Stimulated activated memory B cell treated with anti-CD40 and anti-IgM and Interleukin-4, amounts not matched to agents 10 μg/mL and 1 μg/mL and 100 μg/mL, for 72 hours (primary cell): ENCODE data around the gene THOC2.
"Not testable (repeated sequence)": the region's sequence is repeated elsewhere in the genome, so short reads cannot be mapped to it uniquely, and the experiment has no call there.

Source experiments
- ATAC-seq: fragments of 150-1000 bp; cut with Tn5 transposase; 2 replicates; pipeline ENCODE4 v1.10.0; 2021
- H3K27ac Mint-ChIP-seq: one replicate; pipeline ENCODE4 v1.8.0; 2022; ENCODE audit warnings: mild to moderate bottlenecking, mixed read lengths
- H3K27me3 Mint-ChIP-seq: one replicate; pipeline ENCODE4 v1.8.0; 2022; ENCODE audit warnings: mixed read lengths
- H3K36me3 Mint-ChIP-seq: one replicate; pipeline ENCODE4 v1.8.0; 2022; ENCODE audit warnings: mixed read lengths
- H3K4me1 Mint-ChIP-seq: one replicate; pipeline ENCODE4 v1.8.0; 2022; ENCODE audit warnings: mixed read lengths
- H3K4me3 Mint-ChIP-seq: one replicate; pipeline ENCODE4 v1.8.0; 2022; ENCODE audit warnings: mild to moderate bottlenecking, moderate library complexity, mixed read lengths
- H3K9me3 Mint-ChIP-seq: one replicate; pipeline ENCODE4 v1.8.0; 2022; ENCODE audit warnings: mixed read lengths

Gene THOC2

GRCh38 chrX:123590842-123591486 lies 141.9 kb downstream of the THOC2 start:
- Mint-ChIP-seq H3K36me3 (no peaks in the 10 kb centered on the region), H3K4me1 (no peaks in the 10 kb centered on the region), H3K9me3 (no peaks in the 10 kb centered on the region), H3K27me3 (no peaks in the 10 kb centered on the region), H3K4me3 (no peak overlapping the region), H3K27ac (no peak overlapping the region)
- ATAC-seq = no peak

- Mint-ChIP-seq H3K27me3 (no peaks in the 10 kb centered on the region), H3K36me3 (no peaks in the 10 kb centered on the region), H3K4me1 (no peaks in the 10 kb centered on the region), H3K9me3 (no peaks in the 10 kb centered on the region), H3K4me3 (no peak overlapping the region), H3K27ac (no peak overlapping the region)
- ATAC-seq = no peak
Observed at GRCh38 chrX:123588723-123589122, 144.1 kb downstream of the THOC2 start.

- H3K36me3 Mint-ChIP-seq = peaks cover 3% of the 10 kb centered on the region
- no peak for ATAC-seq
- no peaks in the 10 kb centered on the region for H3K4me1 Mint-ChIP-seq
- peaks cover 5% of the 10 kb centered on the region for H3K27me3 Mint-ChIP-seq
- no peak overlapping the region for H3K27ac Mint-ChIP-seq
- no peak overlapping the region for H3K4me3 Mint-ChIP-seq
- H3K9me3 Mint-ChIP-seq = peaks cover 4% of the 10 kb centered on the region
Observed at GRCh38 chrX:123581586-123581985, 151.3 kb downstream of the THOC2 start.

GRCh38 chrX:123580792-123581191 lies 152.1 kb downstream of the THOC2 start:
- Mint-ChIP-seq H3K4me3 (no peak overlapping the region), H3K4me1 (no peaks in the 10 kb centered on the region)
- no peak for ATAC-seq

GRCh38 chrX:123574027-123574426 lies 158.8 kb downstream of the THOC2 start:
- H3K27me3 Mint-ChIP-seq, H3K36me3 Mint-ChIP-seq, ATAC-seq: not testable (repeated sequence)

More at GRCh38 chrX:123580792-123581191, 152.1 kb downstream of the THOC2 start:
- H3K27ac Mint-ChIP-seq = no peak overlapping the region
- H3K36me3 Mint-ChIP-seq = peaks cover 6% of the 10 kb centered on the region
- H3K27me3 Mint-ChIP-seq = peaks cover 9% of the 10 kb centered on the region
- H3K9me3 Mint-ChIP-seq = peaks cover 7% of the 10 kb centered on the region

GRCh38 chrX:123570011-123570590 lies 162.8 kb downstream of the THOC2 start:
- Mint-ChIP-seq H3K36me3 (no peaks in the 10 kb centered on the region), H3K27me3 (no peaks in the 10 kb centered on the region), H3K4me1 (no peaks in the 10 kb centered on the region), H3K4me3 (no peak overlapping the region), H3K9me3 (peaks cover 10% of the 10 kb centered on the region), H3K27ac (no peak overlapping the region)
- no peak for ATAC-seq

More at GRCh38 chrX:123574027-123574426, 158.8 kb downstream of the THOC2 start:
- not testable (repeated sequence) for H3K27ac Mint-ChIP-seq, H3K4me1 Mint-ChIP-seq, H3K4me3 Mint-ChIP-seq
- H3K9me3 Mint-ChIP-seq = peaks cover 15% of the 10 kb centered on the region

- H3K27me3 Mint-ChIP-seq = peaks cover 10% of the 10 kb centered on the region
- no peak overlapping the region for H3K27ac Mint-ChIP-seq
- H3K4me1 Mint-ChIP-seq = no peaks in the 10 kb centered on the region
- H3K4me3 Mint-ChIP-seq = no peak overlapping the region
- peaks cover 2% of the 10 kb centered on the region for H3K9me3 Mint-ChIP-seq
- no peak for ATAC-seq
- H3K36me3 Mint-ChIP-seq = no peaks in the 10 kb centered on the region
Observed at GRCh38 chrX:123563167-123563566, 169.7 kb downstream of the THOC2 start.

GRCh38 chrX:123562342-123563146 lies 170.3 kb downstream of the THOC2 start:
- Mint-ChIP-seq H3K27ac (no peak overlapping the region), H3K27me3 (peaks cover 10% of the 10 kb centered on the region), H3K36me3 (no peaks in the 10 kb centered on the region), H3K4me1 (no peaks in the 10 kb centered on the region), H3K4me3 (no peak overlapping the region), H3K9me3 (peaks cover 2% of the 10 kb centered on the region)
- no peak for ATAC-seq

- no peaks in the 10 kb centered on the region for H3K36me3 Mint-ChIP-seq
- H3K9me3 Mint-ChIP-seq = peaks cover 2% of the 10 kb centered on the region
- no peak for ATAC-seq
- peaks cover 10% of the 10 kb centered on the region for H3K27me3 Mint-ChIP-seq
- H3K4me1 Mint-ChIP-seq = no peaks in the 10 kb centered on the region
- H3K27ac Mint-ChIP-seq = no peak overlapping the region
- no peak overlapping the region for H3K4me3 Mint-ChIP-seq
Observed at GRCh38 chrX:123561439-123562215, 171.2 kb downstream of the THOC2 start.

- H3K27ac Mint-ChIP-seq = no peak overlapping the region
- H3K27me3 Mint-ChIP-seq = no peaks in the 10 kb centered on the region
- ATAC-seq = no peak
- no peak overlapping the region for H3K4me3 Mint-ChIP-seq
- peaks cover 2% of the 10 kb centered on the region for H3K9me3 Mint-ChIP-seq
- H3K4me1 Mint-ChIP-seq = no peaks in the 10 kb centered on the region
- H3K36me3 Mint-ChIP-seq = no peaks in the 10 kb centered on the region
Observed at GRCh38 chrX:123550829-123551228, 182.0 kb downstream of the THOC2 start.
